Measurements from ENCODE around the gene BBLN.
A peak's percentile ranks its signal among the peaks of the same experiment; 100 is the strongest.
"Not testable (repeated sequence)": the region's sequence is repeated elsewhere in the genome, so short reads cannot be mapped to it uniquely, and the experiment has no call there.

Gene BBLN

GRCh38 chr9:128159784-128160602 lies at the start of gene BBLN:
TSS of gene BBLN (plus strand) at chr9:128160265. CDS start at chr9:128160408, 143 bp downstream.
- no peaks in the 10 kb centered on the region for H3K9me3 ChIP-seq
- H4K20me1 ChIP-seq, result peaks cover 34% of the 10 kb centered on the region
- TF ChIP-seq Cebpa-rat (IDR thresholded peaks at IDR 0.05), result no peak
- no peaks in the 10 kb centered on the region for H3K27me3 ChIP-seq
- H3K36me3 ChIP-seq, result peaks cover 34% of the 10 kb centered on the region
- H3K9ac ChIP-seq, result peak within 1 kb of the TSS; percentile 91
- H3K4me2 ChIP-seq, result peak within 1 kb of the TSS; percentile 95
- H3K4me1 ChIP-seq, result peaks cover 20% of the 10 kb centered on the region
- H3K4me3 ChIP-seq, result peak within 1 kb of the TSS; percentile 96
- peak within 1 kb of the TSS; percentile 84 for H3K27ac ChIP-seq

- H3K27ac ChIP-seq, H3K4me3 ChIP-seq, H3K9me3 ChIP-seq, H3K27me3 ChIP-seq, H3K9ac ChIP-seq, H3K4me2 ChIP-seq: not testable (repeated sequence)
- H4K20me1 ChIP-seq, result peaks cover 20% of the 10 kb centered on the region
- peaks cover 96% of the 10 kb centered on the region for H3K36me3 ChIP-seq
- peaks cover 34% of the 10 kb centered on the region; the same call in 1 of the 2 replicates for H3K4me1 ChIP-seq
These were observed 48.3 kb upstream of the BBLN start for GRCh38 chr9:128111726-128112125.

- Histone ChIP-seq H3K27me3 (no peaks in the 10 kb centered on the region), H3K9ac (no peak overlapping the region), H3K4me2 (no peak overlapping the region), H3K36me3 (peaks cover 76% of the 10 kb centered on the region), H4K20me1 (no peaks in the 10 kb centered on the region; the same call in 1 of the 2 replicates), H3K4me1 (peaks cover 41% of the 10 kb centered on the region), H3K4me3 (no peak overlapping the region), H3K9me3 (no peaks in the 10 kb centered on the region), H3K27ac (no peak overlapping the region)
- no peak for TF ChIP-seq Cebpa-rat (IDR thresholded peaks at IDR 0.05)
These were observed 46.3 kb upstream of the BBLN start for GRCh38 chr9:128113526-128114325.

- H3K4me3 ChIP-seq, result no peak overlapping the region
- TF ChIP-seq Cebpa-rat (IDR thresholded peaks at IDR 0.05), result no peak
- H3K9me3 ChIP-seq, result no peaks in the 10 kb centered on the region
- peaks cover 6% of the 10 kb centered on the region for H4K20me1 ChIP-seq
- no peak overlapping the region for H3K4me2 ChIP-seq
- H3K27me3 ChIP-seq, result no peaks in the 10 kb centered on the region
- H3K9ac ChIP-seq, result no peak overlapping the region
- H3K4me1 ChIP-seq, result peaks cover 48% of the 10 kb centered on the region
- peaks cover 70% of the 10 kb centered on the region for H3K36me3 ChIP-seq
- H3K27ac ChIP-seq, result no peak overlapping the region
These were observed 45.5 kb upstream of the BBLN start for GRCh38 chr9:128114326-128115186.

- H3K4me3 ChIP-seq, result no peak overlapping the region
- peaks cover 70% of the 10 kb centered on the region for H3K36me3 ChIP-seq
- H3K4me2 ChIP-seq, result no peak overlapping the region
- no peak overlapping the region for H3K9ac ChIP-seq
- no peaks in the 10 kb centered on the region for H3K27me3 ChIP-seq
- peaks cover 15% of the 10 kb centered on the region for H4K20me1 ChIP-seq
- no peak overlapping the region for H3K27ac ChIP-seq
- no peak for TF ChIP-seq Cebpa-rat (IDR thresholded peaks at IDR 0.05)
- H3K9me3 ChIP-seq, result no peaks in the 10 kb centered on the region
- peaks cover 44% of the 10 kb centered on the region for H3K4me1 ChIP-seq
These were observed 44.6 kb upstream of the BBLN start for GRCh38 chr9:128115187-128116103.

GRCh38 chr9:128116104-128117083 lies 43.7 kb upstream of the BBLN start:
- Histone ChIP-seq H3K4me2 (no peak overlapping the region), H3K27me3 (no peaks in the 10 kb centered on the region), H4K20me1 (peaks cover 24% of the 10 kb centered on the region), H3K4me3 (no peak overlapping the region), H3K9ac (no peak overlapping the region), H3K36me3 (peaks cover 70% of the 10 kb centered on the region), H3K9me3 (no peaks in the 10 kb centered on the region), H3K27ac (no peak overlapping the region), H3K4me1 (peaks cover 46% of the 10 kb centered on the region)
- TF ChIP-seq Cebpa-rat (IDR thresholded peaks at IDR 0.05), result no peak

GRCh38 chr9:128117613-128118471 lies 42.2 kb upstream of the BBLN start:
- H3K4me1 ChIP-seq, result peaks cover 60% of the 10 kb centered on the region
- no peak for TF ChIP-seq Cebpa-rat (IDR thresholded peaks at IDR 0.05)
- no peak overlapping the region for H3K9ac ChIP-seq
- no peaks in the 10 kb centered on the region for H3K9me3 ChIP-seq
- peaks cover 39% of the 10 kb centered on the region for H4K20me1 ChIP-seq
- no peak overlapping the region for H3K4me3 ChIP-seq
- H3K4me2 ChIP-seq, result peak overlapping the region; percentile 50
- H3K36me3 ChIP-seq, result peaks cover 73% of the 10 kb centered on the region
- no peak overlapping the region for H3K27ac ChIP-seq
- H3K27me3 ChIP-seq, result no peaks in the 10 kb centered on the region

Measured in BLaER1 (cell line).